ENCODE data around the gene UIMC1.

DNA sequence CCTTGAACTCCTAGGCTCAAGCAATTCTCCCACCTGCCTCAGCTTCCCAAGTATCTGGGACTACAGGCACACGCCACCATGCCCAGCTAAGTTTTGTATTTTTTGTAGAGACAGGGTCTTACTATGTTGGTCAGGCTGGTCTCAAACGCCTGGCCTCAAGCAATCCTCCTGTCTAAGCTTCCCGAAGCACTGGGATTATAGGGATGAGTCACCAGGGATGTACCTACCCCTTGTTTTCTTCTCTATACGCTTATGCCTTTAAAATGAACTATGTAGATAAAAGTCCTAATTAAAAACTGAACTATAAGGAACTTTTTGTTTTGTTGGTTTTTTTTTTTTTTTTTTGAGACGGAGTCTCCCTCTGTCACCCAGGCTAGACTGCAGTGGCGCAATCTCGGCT is 25.8 kb downstream of the UIMC1 start:
- TF ChIP-seq, protein P1, sequence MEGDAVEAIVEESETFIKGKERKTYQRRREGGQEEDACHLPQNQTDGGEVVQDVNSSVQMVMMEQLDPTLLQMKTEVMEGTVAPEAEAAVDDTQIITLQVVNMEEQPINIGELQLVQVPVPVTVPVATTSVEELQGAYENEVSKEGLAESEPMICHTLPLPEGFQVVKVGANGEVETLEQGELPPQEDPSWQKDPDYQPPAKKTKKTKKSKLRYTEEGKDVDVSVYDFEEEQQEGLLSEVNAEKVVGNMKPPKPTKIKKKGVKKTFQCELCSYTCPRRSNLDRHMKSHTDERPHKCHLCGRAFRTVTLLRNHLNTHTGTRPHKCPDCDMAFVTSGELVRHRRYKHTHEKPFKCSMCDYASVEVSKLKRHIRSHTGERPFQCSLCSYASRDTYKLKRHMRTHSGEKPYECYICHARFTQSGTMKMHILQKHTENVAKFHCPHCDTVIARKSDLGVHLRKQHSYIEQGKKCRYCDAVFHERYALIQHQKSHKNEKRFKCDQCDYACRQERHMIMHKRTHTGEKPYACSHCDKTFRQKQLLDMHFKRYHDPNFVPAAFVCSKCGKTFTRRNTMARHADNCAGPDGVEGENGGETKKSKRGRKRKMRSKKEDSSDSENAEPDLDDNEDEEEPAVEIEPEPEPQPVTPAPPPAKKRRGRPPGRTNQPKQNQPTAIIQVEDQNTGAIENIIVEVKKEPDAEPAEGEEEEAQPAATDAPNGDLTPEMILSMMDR (tag by site-specific recombination; IDR thresholded peaks at IDR 0.05) = no peak
- TF ChIP-seq ZNF510 (tag by site-specific recombination; IDR thresholded peaks at IDR 0.05; ENCODE audit: insufficient replicate concordance) (no peak), ZNF426 (tag by site-specific recombination; IDR thresholded peaks at IDR 0.05) (no peak), ZNF10 (tag by site-specific recombination; IDR thresholded peaks at IDR 0.05) (no peak), YY1 (tag by site-specific recombination; IDR thresholded peaks at IDR 0.05) (no peak), ZNF274 (IDR thresholded peaks at IDR 0.05; ENCODE audit: low read length) (no peak), ZNF274 (tag by site-specific recombination; IDR thresholded peaks at IDR 0.05; ENCODE audit: borderline replicate concordance) (no peak), HOXD13 (CRISPR knock-in tag; IDR thresholded peaks at IDR 0.05; ENCODE audit: borderline replicate concordance) (no peak), HOXC10 (CRISPR knock-in tag; IDR thresholded peaks at IDR 0.05) (no peak), ZNF175 (tag by site-specific recombination; IDR thresholded peaks at IDR 0.05) (no peak)
- TF ChIP-seq, protein P2, sequence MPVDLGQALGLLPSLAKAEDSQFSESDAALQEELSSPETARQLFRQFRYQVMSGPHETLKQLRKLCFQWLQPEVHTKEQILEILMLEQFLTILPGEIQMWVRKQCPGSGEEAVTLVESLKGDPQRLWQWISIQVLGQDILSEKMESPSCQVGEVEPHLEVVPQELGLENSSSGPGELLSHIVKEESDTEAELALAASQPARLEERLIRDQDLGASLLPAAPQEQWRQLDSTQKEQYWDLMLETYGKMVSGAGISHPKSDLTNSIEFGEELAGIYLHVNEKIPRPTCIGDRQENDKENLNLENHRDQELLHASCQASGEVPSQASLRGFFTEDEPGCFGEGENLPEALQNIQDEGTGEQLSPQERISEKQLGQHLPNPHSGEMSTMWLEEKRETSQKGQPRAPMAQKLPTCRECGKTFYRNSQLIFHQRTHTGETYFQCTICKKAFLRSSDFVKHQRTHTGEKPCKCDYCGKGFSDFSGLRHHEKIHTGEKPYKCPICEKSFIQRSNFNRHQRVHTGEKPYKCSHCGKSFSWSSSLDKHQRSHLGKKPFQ (tag by site-specific recombination; IDR thresholded peaks at IDR 0.05) = no peak

Data from HEK293 (cell line).